H1 (cell line): ENCODE measurements around the gene CFAP54. TPM values are rescaled to one million over a fixed set of nuclear protein-coding genes. Genes with fewer than 3 reads are reported as not detected.

ENCODE experiments used
- CHD7 ChIP-seq: fragments of 300-600 bp; sonication (generic); IDR thresholded peaks from 2 replicates; pipeline ENCODE4 v1.7.1; 2012; ENCODE audit warnings: low read length, moderate library complexity, mild to moderate bottlenecking, inconsistent platforms; ENCODE audit not compliant: insufficient replicate concordance
- NRF1 ChIP-seq: IDR thresholded peaks from 2 replicates; pipeline ENCODE4 v1.6.1; 2011; ENCODE audit warnings: mild to moderate bottlenecking, low read depth, low read length, improper control_type of control experiment
- RXRA ChIP-seq: IDR thresholded peaks from 2 replicates; pipeline ENCODE4 v1.6.1; 2011; ENCODE audit warnings: low read depth, mild to moderate bottlenecking, low read length, moderate library complexity; ENCODE audit not compliant: insufficient read depth
- polyA plus RNA-seq, 7 experiments: library from polyadenylated mRNA; depleted of rRNA in 3 of 7; stranded (reverse) in 5 of 7; unstranded in 2 of 7; fragments of >200 nt in 5 of 7; fragments of 200-250 nt in 2 of 7; gene quantifications; 1 replicate in 5 of 7; 2 replicates in 1 of 7; 4 replicates in 1 of 7; pipeline versions ENCODE4 v1.2.1 to v1.2.3, GENCODE V29; 2011 to 2013; ENCODE audit warnings: missing spikeins in 2 of 7, mixed read lengths in 2 of 7
- total RNA-seq: library from RNA; stranded (reverse); fragmentation: NEBNext Ultra II Directional; extraction: Animal tissue kit (Norgen Biotek cat#: 25700); gene quantifications from 2 replicates; pipeline ENCODE4 v1.2.1, GENCODE V29; 2021

The CFAP54 gene
- total and polyA plus RNA-seq, 2 of the 8 experiments (the other 6 are each of a cell fraction or from before 2014, with no cell fraction given), result 0.17 to 0.33 TPM

- TF ChIP-seq RXRA (no peak), CHD7 (no peak), NRF1 (no peak)
Measured at GRCh38 chr12:96919510-96920210, 430.3 kb downstream of the CFAP54 start (continued).
